ENCODE measurements around the gene LARGE2. TPM values are rescaled to one million over a fixed set of nuclear protein-coding genes. Genes with fewer than 3 reads are reported as not detected.

Gene LARGE2
- total and polyA plus RNA-seq, 7 donors = 0.13 TPM; not detected in 6

GRCh38 chr11:45913514-45913913 lies 8.9 kb upstream of the LARGE2 start:
- no peak for ATAC-seq

GRCh38 chr11:45913942-45914635 lies 8.4 kb upstream of the LARGE2 start:
- 85 to 93% (median 86%) methylated on average over 20 to 22 of the region's 22 CpGs for WGBS, 3 donors
- peaks cover 3 to 72% of the 10 kb centered on the region in 2 donors for H3K36me3 ChIP-seq (ENCODE audit: insufficient read depth in 1 of 2, low read depth in 1 of 2)
- peaks cover 14% of the 10 kb centered on the region for H3K4me1 ChIP-seq
- TF ChIP-seq, protein P1, sequence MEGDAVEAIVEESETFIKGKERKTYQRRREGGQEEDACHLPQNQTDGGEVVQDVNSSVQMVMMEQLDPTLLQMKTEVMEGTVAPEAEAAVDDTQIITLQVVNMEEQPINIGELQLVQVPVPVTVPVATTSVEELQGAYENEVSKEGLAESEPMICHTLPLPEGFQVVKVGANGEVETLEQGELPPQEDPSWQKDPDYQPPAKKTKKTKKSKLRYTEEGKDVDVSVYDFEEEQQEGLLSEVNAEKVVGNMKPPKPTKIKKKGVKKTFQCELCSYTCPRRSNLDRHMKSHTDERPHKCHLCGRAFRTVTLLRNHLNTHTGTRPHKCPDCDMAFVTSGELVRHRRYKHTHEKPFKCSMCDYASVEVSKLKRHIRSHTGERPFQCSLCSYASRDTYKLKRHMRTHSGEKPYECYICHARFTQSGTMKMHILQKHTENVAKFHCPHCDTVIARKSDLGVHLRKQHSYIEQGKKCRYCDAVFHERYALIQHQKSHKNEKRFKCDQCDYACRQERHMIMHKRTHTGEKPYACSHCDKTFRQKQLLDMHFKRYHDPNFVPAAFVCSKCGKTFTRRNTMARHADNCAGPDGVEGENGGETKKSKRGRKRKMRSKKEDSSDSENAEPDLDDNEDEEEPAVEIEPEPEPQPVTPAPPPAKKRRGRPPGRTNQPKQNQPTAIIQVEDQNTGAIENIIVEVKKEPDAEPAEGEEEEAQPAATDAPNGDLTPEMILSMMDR (IDR thresholded peaks at IDR 0.05) = no peak
- H3K27ac ChIP-seq = no peak overlapping the region
- no peaks in the 10 kb centered on the region for H3K9me3 ChIP-seq
- DNase-seq (no peak), ATAC-seq (no peak)
- H3K4me3 ChIP-seq = no peak overlapping the region
- no peaks in the 10 kb centered on the region for H3K27me3 ChIP-seq (ENCODE audit: insufficient read depth in 3 of 3, low read length in 2 of 3)
- intact Hi-C loops (cut with DNase I) = loop anchor here in 1 of 2 donors (10.0 kb wide), 1 partner anchor 49 kb away; no protein-coding TSS in a partner anchor

More at GRCh38 chr11:45913514-45913913, 8.9 kb upstream of the LARGE2 start:
- Histone ChIP-seq H3K27ac (no peak overlapping the region), H3K9me3 (no peaks in the 10 kb centered on the region), H3K36me3 (ENCODE audit: insufficient read depth in 1 of 2, low read depth in 1 of 2) (peaks cover 3 to 72% of the 10 kb centered on the region in 2 donors), H3K27me3 (ENCODE audit: insufficient read depth in 3 of 3, low read length in 2 of 3) (no peaks in the 10 kb centered on the region), H3K4me3 (no peak overlapping the region), H3K4me1 (peaks cover 14% of the 10 kb centered on the region)
- 93 to 94% (median 94%) methylated on average over 19 of the region's 19 CpGs for WGBS, 3 donors
- intact Hi-C loops (cut with DNase I) = loop anchor here in 1 of 2 donors (10.0 kb wide), 1 partner anchor 49 kb away; no protein-coding TSS in a partner anchor
- no peak for DNase-seq
- TF ChIP-seq, protein P1 (IDR thresholded peaks at IDR 0.05) = no peak

- TF ChIP-seq, protein P1 (IDR thresholded peaks at IDR 0.05) = no peak
- H3K36me3 ChIP-seq (ENCODE audit: insufficient read depth in 1 of 2, low read depth in 1 of 2) = peaks cover 3 to 58% of the 10 kb centered on the region in 2 donors
- no peaks in the 10 kb centered on the region for H3K27me3 ChIP-seq (ENCODE audit: insufficient read depth in 3 of 3, low read length in 2 of 3)
- intact Hi-C loops (cut with DNase I) = loop anchor here (5.0 to 10.0 kb wide), 2 partner anchors 43 to 51 kb away; no protein-coding TSS in a partner anchor
- no peak overlapping the region for H3K4me3 ChIP-seq
- no peak for ATAC-seq
- DNase-seq = no peak
- no peak overlapping the region for H3K27ac ChIP-seq
- H3K4me1 ChIP-seq = peaks cover 14% of the 10 kb centered on the region
- WGBS, 3 donors = 82 to 85% (median 84%) methylated on average over 13 of the region's 13 CpGs
- H3K9me3 ChIP-seq = no peaks in the 10 kb centered on the region
These were observed 7.0 kb upstream of the LARGE2 start for GRCh38 chr11:45915446-45915845.

DNA sequence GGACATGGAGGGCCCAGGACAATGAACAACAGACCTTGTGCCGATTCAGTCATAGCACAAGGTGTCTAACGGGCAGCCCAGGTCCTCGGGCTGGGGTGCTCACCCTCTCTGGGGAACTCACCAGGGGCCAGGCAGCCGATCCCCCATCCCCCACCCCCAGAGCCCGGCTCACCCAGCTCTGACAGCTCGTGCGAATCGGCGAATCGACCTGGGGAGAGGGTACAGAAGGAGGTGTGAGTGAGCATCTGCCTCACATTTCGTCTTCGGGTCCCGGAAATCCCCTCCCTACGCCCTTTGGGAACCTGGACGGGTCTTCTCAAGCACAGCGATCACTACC lies 5.2 kb upstream of the LARGE2 start:
- no peaks in the 10 kb centered on the region for H3K9me3 ChIP-seq
- H3K4me1 ChIP-seq = peaks cover 19% of the 10 kb centered on the region
- intact Hi-C loops (cut with DNase I) = loop anchor here (5.0 to 10.0 kb wide), 2 partner anchors 45 to 52 kb away; no protein-coding TSS in a partner anchor
- ATAC-seq = no peak
- H3K27me3 ChIP-seq (ENCODE audit: insufficient read depth in 3 of 3, low read length in 2 of 3) = peaks cover 0 to 5% (median 5%) of the 10 kb centered on the region in 3 donors
- 4 to 8% (median 5%) methylated on average over 16 of the region's 16 CpGs for WGBS, 3 donors
- H3K27ac ChIP-seq = peak overlapping the region; percentile 97
- H3K36me3 ChIP-seq (ENCODE audit: insufficient read depth in 1 of 2, low read depth in 1 of 2) = peaks cover 3 to 40% of the 10 kb centered on the region in 2 donors
- TF ChIP-seq, protein P1 (IDR thresholded peaks at IDR 0.05) = no peak
- H3K4me3 ChIP-seq = peak overlapping the region; percentile 100
- peak in 1 of 2 donors; percentile 64 for DNase-seq

Data from psoas muscle (tissue), 8 donors.